ENCODE data around the gene TRIM66. TPM values are rescaled to one million over a fixed set of nuclear protein-coding genes. Genes with fewer than 3 reads are reported as not detected.

TRIM66 gene
- total RNA-seq, 4 donors from 2014 or later: 7.7 to 48.5 (median 9.4) TPM

DNA sequence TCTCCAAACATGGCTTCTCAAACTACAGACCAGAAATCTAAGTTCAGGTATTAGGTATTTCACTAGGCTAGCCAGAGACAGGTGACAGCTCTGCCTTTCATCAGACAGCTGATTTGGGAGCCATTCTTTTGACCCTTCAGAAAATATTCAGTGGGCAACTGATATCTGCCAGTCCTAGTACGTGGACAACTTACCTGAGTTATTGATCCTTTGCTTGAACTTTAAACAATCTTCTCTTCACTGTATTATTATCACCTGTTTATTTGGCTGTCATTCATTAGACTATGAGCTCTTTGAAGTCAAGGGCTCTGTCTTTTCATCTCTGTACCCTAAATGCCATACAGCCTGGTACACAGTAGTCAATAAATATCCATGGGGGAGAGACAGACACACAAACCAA, 17.2 kb downstream of the TRIM66 start:
- WGBS, 2 donors: 96 to 100% methylated on average over 1 of the region's 1 CpG
- Histone ChIP-seq H3K27ac (no peak overlapping the region), H3K4me3 (replicated peaks in 1 of 3) (no peak overlapping the region), H3K9me3 (no peaks in the 10 kb centered on the region), H3K36me3 (no peaks in the 10 kb centered on the region), H3K4me1 (no peaks in the 10 kb centered on the region), H3K27me3 (no peaks in the 10 kb centered on the region)
- no peak for TF ChIP-seq POLR2A (IDR thresholded peaks at IDR 0.05)
- TF ChIP-seq, protein P1, sequence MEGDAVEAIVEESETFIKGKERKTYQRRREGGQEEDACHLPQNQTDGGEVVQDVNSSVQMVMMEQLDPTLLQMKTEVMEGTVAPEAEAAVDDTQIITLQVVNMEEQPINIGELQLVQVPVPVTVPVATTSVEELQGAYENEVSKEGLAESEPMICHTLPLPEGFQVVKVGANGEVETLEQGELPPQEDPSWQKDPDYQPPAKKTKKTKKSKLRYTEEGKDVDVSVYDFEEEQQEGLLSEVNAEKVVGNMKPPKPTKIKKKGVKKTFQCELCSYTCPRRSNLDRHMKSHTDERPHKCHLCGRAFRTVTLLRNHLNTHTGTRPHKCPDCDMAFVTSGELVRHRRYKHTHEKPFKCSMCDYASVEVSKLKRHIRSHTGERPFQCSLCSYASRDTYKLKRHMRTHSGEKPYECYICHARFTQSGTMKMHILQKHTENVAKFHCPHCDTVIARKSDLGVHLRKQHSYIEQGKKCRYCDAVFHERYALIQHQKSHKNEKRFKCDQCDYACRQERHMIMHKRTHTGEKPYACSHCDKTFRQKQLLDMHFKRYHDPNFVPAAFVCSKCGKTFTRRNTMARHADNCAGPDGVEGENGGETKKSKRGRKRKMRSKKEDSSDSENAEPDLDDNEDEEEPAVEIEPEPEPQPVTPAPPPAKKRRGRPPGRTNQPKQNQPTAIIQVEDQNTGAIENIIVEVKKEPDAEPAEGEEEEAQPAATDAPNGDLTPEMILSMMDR (IDR thresholded peaks at IDR 0.05): no peak
- DNase-seq: no peak
- intact Hi-C loops (cut with DNase I): no loop called here

DNA sequence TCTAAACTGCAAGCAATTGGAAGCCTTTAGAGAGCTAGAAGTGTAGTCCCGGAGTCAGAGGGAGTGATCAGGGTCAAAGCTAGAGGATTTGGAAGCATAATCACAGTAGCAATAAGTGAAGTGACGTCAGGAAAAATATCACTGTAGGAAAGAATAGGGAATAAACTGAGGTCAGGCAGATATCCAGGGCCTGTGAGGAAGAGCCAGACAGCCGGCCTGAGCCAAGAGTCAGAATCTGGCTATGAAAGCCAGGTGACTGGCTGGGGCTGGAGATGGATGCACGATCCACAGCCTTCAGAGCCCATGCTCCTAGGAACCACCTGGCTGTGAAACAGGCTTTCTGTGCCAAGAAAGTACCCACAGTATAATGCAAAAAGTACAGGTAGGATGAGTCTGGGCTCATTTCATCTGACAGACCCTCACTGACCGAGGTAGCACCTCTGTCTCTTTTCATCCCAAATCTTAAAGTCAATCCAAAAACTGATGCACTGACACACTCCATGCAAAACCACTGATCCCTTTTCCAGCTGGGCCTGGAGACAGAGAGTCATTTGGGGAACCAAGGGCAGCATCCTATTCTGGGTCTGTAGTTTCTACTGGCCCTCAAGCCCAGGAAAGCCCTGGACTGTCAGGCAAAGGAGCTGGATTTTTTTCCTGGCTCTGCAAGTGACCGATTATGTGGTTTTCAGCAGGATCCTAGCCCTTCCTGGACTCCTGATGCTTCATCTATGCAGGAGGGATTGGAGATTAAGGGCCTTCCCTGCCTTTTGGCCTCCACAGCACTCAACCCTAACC, 21.3 kb downstream of the TRIM66 start:
- H3K4me3 ChIP-seq (replicated peaks in 1 of 3): no peak overlapping the region
- no peak overlapping the region for H3K27ac ChIP-seq

DNA sequence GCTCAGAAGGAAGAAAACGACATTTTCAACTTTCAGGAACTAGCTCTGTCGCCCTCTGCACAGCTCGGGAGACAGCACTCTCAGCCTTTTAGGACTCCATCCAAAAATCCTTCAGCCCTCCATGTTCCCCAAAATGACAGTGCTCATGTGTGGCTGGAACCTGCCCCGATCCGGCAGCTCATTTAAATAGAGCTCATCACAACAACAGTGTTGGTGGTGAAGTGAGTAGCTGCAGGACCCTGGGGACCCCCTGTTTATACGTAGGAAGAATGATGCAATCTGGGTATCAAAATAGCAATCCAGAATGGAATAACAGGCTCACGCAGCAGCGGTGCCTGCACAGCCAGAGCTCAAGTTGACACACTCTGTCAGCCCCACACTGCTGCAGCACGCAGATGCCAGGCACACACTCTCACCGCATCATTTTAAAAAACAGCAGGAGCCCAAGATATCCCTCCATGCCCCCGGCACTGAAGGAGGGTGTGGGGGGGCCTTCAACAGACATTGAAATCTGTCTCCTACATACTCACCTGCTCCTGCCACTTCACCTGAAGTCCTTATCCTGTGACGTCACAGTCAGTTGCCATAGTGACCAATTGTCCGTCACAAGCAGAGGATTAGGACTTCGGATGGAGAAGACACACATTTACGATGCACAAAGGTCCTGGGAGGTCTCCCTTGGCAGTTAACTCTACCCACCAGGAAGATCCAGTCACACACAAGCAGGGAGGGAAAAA, 24.0 kb downstream of the TRIM66 start:
- Histone ChIP-seq H3K27me3 (no peaks in the 10 kb centered on the region), H3K9me3 (no peaks in the 10 kb centered on the region), H3K36me3 (no peaks in the 10 kb centered on the region), H3K27ac (no peak overlapping the region), H3K4me1 (no peaks in the 10 kb centered on the region), H3K4me3 (replicated peaks in 1 of 3) (no peak overlapping the region)
- DNase-seq: no peak
- intact Hi-C loops (cut with DNase I): no loop called here
- 66 to 85% methylated on average over 15 of the region's 15 CpGs for WGBS, 2 donors
- TF ChIP-seq POLR2A (IDR thresholded peaks at IDR 0.05): no peak
- TF ChIP-seq, protein P1 (IDR thresholded peaks at IDR 0.05): no peak

More for the DNA sequence above, 21.3 kb downstream of the TRIM66 start:
- no peaks in the 10 kb centered on the region for H3K4me1 ChIP-seq
- DNase-seq: no peak
- no peaks in the 10 kb centered on the region for H3K27me3 ChIP-seq
- TF ChIP-seq, protein P1 (IDR thresholded peaks at IDR 0.05): no peak
- no peak for TF ChIP-seq POLR2A (IDR thresholded peaks at IDR 0.05)
- WGBS, 2 donors: 75 to 88% methylated on average over 6 of the region's 6 CpGs
- no peaks in the 10 kb centered on the region for H3K36me3 ChIP-seq
- intact Hi-C loops (cut with DNase I): no loop called here
- no peaks in the 10 kb centered on the region for H3K9me3 ChIP-seq

DNA sequence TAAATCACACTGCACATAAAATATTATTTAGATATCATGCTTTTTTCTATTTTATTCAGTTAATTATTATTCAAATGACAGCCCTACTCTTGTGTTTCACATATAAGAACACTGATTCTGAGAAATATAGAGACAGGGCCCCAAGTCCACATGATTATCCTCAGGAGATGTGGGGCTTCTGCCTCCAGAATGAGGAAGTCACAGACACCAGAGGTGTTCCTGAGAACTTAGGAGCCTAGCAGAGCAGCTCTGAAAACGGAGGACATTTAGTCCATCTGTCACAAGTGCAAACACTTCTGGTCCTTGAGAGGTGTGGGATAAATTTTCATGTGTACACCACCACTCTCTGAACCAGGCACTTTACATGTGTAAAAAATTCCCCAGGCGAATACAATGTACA, 26.2 kb downstream of the TRIM66 start:
- no peaks in the 10 kb centered on the region for H3K9me3 ChIP-seq
- no peak for TF ChIP-seq POLR2A (IDR thresholded peaks at IDR 0.05)
- TF ChIP-seq, protein P1 (IDR thresholded peaks at IDR 0.05): no peak
- no peak overlapping the region for H3K4me3 ChIP-seq (replicated peaks in 1 of 3)
- WGBS, 2 donors: 87 to 92% methylated on average over 2 of the region's 2 CpGs
- intact Hi-C loops (cut with DNase I): no loop called here
- no peak for DNase-seq
- H3K27me3 ChIP-seq: no peaks in the 10 kb centered on the region
- H3K27ac ChIP-seq: no peak overlapping the region
- no peaks in the 10 kb centered on the region for H3K4me1 ChIP-seq
- H3K36me3 ChIP-seq: no peaks in the 10 kb centered on the region

DNA sequence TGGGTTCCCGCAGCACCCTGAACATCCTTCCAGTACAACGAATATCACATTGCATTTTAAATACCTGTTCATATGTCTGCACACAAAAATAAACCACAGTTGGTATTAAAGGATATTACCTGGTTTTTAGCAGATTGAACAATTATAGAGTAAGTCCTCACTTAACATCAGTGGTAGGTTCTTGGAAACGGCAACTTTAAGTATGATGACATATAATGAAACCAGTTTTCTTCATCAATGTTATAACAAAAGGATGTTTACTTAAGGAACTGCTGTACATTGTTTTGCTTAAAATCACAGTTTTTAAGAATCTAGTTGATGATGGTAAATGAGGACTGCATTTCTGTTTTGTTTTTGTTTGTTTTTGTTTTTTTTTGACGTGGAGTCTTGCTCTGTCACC, 28.0 kb downstream of the TRIM66 start:
- intact Hi-C loops (cut with DNase I): no loop called here
- 69 to 72% methylated on average over 4 of the region's 4 CpGs for WGBS, 2 donors
- H3K27me3 ChIP-seq: no peaks in the 10 kb centered on the region
- TF ChIP-seq POLR2A (IDR thresholded peaks at IDR 0.05): no peak
- TF ChIP-seq, protein P1 (IDR thresholded peaks at IDR 0.05): no peak
- no peak overlapping the region for H3K4me3 ChIP-seq (replicated peaks in 1 of 3)
- no peak for DNase-seq
- H3K4me1 ChIP-seq: no peaks in the 10 kb centered on the region
- H3K36me3 ChIP-seq: no peaks in the 10 kb centered on the region
- no peaks in the 10 kb centered on the region for H3K9me3 ChIP-seq
- H3K27ac ChIP-seq: no peak overlapping the region

All from thyroid gland (tissue), 4 donors.